Loucy (cell line): ENCODE measurements around the gene SARM1.
"Not testable (repeated sequence)": the region's sequence is repeated elsewhere in the genome, so short reads cannot be mapped to it uniquely, and the experiment has no call there.

Experiments used
- H2AFZ ChIP-seq: fragments of 200-600 bp; sonication (generic); 2 replicates; pipeline ENCODE4 v1.6.0; 2016; ENCODE audit warnings: antibody characterized with exemption, mild to moderate bottlenecking, low read length, moderate library complexity
- H3F3A ChIP-seq: fragments of 200-600 bp; 2 replicates; pipeline ENCODE4 v1.6.0; 2016; ENCODE audit warnings: antibody characterized with exemption, low read depth, mild to moderate bottlenecking
- H3K27me3 ChIP-seq: fragments of 200-600 bp; sonication (generic); 2 replicates; pipeline ENCODE4 v1.6.1; 2014; ENCODE audit warnings: low read length, mild to moderate bottlenecking; ENCODE audit not compliant: insufficient read depth, poor library complexity, severe bottlenecking
- H3K36me3 ChIP-seq: fragments of 200-600 bp; sonication (generic); 2 replicates; pipeline ENCODE4 v1.6.1; 2016; ENCODE audit warnings: low read length; ENCODE audit not compliant: insufficient read depth
- H3K4me1 ChIP-seq: fragments of 200-600 bp; sonication (generic); 2 replicates; pipeline ENCODE4 v1.5.1; 2014; ENCODE audit warnings: low read length, mild to moderate bottlenecking; ENCODE audit not compliant: insufficient read depth, poor library complexity, severe bottlenecking
- H3K4me2 ChIP-seq: fragments of 200-600 bp; sonication (generic); 2 replicates; pipeline ENCODE4 v1.6.0; 2014; ENCODE audit warnings: antibody characterized with exemption, low read length, low read depth, mild to moderate bottlenecking; ENCODE audit not compliant: poor library complexity, severe bottlenecking
- H3K4me3 ChIP-seq: fragments of 200-600 bp; sonication (generic); 2 replicates; pipeline ENCODE4 v1.5.1; 2014; ENCODE audit warnings: low read length, mild to moderate bottlenecking, mixed read lengths; ENCODE audit not compliant: poor library complexity, severe bottlenecking
- H3K79me2 ChIP-seq: fragments of 200-600 bp; sonication (generic); 2 replicates; pipeline ENCODE4 v1.6.1; 2014; ENCODE audit warnings: low read length; ENCODE audit not compliant: insufficient read depth
- H3K9ac ChIP-seq: fragments of 200-600 bp; sonication (generic); 2 replicates; pipeline ENCODE4 v1.6.0; 2014; ENCODE audit warnings: mild to moderate bottlenecking, low read depth, low read length, moderate library complexity; ENCODE audit not compliant: poor library complexity, severe bottlenecking
- H3K9me2 ChIP-seq: fragments of 200-600 bp; sonication (generic); replicated peaks from 2 replicates; pipeline ENCODE4 v1.6.1; 2016; ENCODE audit warnings: low read depth, low read length, mixed read lengths
- H3K9me3 ChIP-seq: fragments of 200-600 bp; sonication (generic); 2 replicates; pipeline ENCODE4 v1.6.1; 2014; ENCODE audit warnings: mild to moderate bottlenecking, antibody characterized with exemption, low read length, low read depth; ENCODE audit not compliant: insufficient read depth
- H4K20me1 ChIP-seq: fragments of 200-600 bp; sonication (generic); 2 replicates; pipeline ENCODE4 v1.6.0; 2014; ENCODE audit warnings: antibody characterized with exemption, low read length, mild to moderate bottlenecking; ENCODE audit not compliant: insufficient read depth, poor library complexity, severe bottlenecking
- CTCF ChIP-seq: fragments of 200-600 bp; sonication (generic); conservative IDR thresholded peaks from 2 replicates; pipeline ENCODE4 v1.5.1; 2014; ENCODE audit warnings: mild to moderate bottlenecking, antibody characterized with exemption, low read length
- EZH2phosphoT487 ChIP-seq: fragments of 200-600 bp; IDR thresholded peaks from 2 replicates; pipeline ENCODE4 v1.6.1; 2018; ENCODE audit warnings: antibody characterized with exemption, mild to moderate bottlenecking, moderate library complexity, borderline replicate concordance

SARM1 gene

DNA sequence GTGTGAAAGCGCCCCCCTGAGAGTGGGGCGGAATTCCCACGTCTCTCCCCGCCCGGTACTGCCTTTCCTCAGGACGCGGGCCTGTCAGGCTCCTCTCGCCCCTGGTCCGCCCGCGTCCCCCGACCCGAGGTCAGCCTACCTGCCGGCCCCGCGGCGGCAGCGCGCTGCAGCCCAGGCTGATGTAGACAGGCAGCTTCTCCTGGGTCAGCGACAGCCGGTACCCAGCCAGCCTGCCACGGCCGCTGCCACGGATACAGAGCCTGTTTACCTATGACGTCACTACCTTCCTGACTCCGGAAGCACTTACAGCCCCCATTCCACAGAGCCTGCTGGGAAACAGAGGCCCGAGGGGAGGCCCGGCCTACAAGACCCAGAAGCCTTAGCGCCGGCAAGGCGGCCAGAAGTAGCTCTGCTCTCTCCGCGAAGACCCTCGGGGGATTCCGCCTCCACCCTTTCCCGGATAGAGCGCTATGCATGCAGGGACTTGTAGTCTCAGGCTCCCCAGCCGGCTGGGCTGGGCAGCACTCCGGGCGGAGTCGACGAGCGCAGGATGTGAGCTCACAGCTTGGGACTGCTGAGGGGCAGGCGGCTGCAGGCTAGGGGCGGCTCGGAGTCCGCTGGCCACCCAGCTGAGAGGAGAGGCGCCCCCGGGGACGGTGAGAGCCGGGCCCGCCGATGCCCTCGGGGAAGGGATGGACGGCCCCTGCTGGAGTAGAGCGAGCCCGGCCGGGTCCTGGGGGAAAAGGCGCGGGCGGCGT lies 36.1 kb upstream of the SARM1 start, which contains the start of the genes IFT20 and TNFAIP1:
Gene IFT20 (minus strand): TSS at position 272 of the 758 bp plus-strand sequence. CDS start 3,487 bp downstream, outside the sequence.
Gene TNFAIP1 (plus strand): TSS at position 561 of the 758 bp plus-strand sequence. CDS start 3,761 bp downstream, outside the sequence.
- Histone ChIP-seq H2AFZ (peak within 1 kb of the TSS; percentile 96), H3K4me1 (peaks cover 24% of the 10 kb centered on the region), H3K9me2 (no peaks in the 10 kb centered on the region), H3K27me3 (no peaks in the 10 kb centered on the region), H4K20me1 (peaks cover 4% of the 10 kb centered on the region), H3K79me2 (peaks cover 39% of the 10 kb centered on the region; the same call in 1 of the 2 replicates), H3K4me3 (peak within 1 kb of the TSS; percentile 97), H3K9me3 (no peaks in the 10 kb centered on the region), H3K4me2 (peak within 1 kb of the TSS; percentile 98), H3K9ac (peak within 1 kb of the TSS; percentile 83), H3K36me3 (no peaks in the 10 kb centered on the region; the same call in 1 of the 2 replicates), H3F3A (no peaks in the 10 kb centered on the region)
- TF ChIP-seq CTCF (no peak), EZH2phosphoT487 (no peak)

DNA sequence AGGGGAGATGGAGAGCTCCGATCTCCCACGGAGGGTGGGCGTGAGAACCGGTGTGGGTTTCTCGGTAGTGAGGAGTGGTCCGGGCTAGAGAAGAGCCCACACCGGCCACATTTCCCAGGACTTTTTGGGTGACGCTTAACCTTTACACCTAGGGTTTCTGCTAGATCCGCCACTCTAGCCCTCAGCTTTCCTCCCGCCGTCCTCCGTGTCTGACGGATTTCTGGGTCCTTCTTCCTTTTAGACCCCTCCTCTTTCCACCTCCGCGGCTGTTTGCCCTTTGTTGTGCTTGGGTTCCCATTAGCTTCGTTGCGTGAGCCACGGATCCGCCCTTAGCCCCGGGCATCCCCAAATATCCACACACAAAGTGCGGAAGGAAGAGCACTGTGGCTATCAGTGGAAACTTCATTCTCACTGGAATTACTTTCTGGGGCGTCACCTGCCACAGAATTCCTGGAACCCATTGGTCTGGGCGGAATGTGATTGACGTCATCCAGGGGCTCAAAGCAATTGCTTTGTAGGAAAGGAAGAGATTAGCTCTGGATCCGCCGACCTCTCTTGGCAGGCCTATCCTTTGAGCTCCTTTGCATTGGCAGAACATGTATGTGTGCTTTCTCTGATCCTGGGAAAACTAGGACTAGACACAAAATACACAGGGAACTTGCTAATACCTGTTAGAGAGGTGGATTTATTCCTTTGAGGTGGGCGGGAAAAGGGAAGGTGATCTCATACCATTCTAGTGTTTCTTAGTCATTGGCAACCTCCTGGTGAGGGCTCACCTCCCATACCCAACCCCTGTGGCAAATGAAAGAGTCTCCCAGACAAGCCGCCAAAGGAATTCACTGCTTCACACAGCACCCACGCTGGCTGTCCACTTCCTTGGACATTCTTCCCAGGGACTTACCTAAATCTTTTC lies 35.3 kb upstream of the SARM1 start:
- H4K20me1 ChIP-seq: peaks cover 4% of the 10 kb centered on the region
- no peak for TF ChIP-seq CTCF
- TF ChIP-seq EZH2phosphoT487: no peak
- H3K9ac ChIP-seq: peak overlapping the region; percentile 83
- no peaks in the 10 kb centered on the region for H3K9me3 ChIP-seq
- H3K9me2 ChIP-seq: no peaks in the 10 kb centered on the region
- H3F3A ChIP-seq: no peaks in the 10 kb centered on the region
- H3K4me2 ChIP-seq: peak overlapping the region; percentile 98
- H3K4me3 ChIP-seq: peak overlapping the region; percentile 97
- H3K36me3 ChIP-seq: peaks cover 2% of the 10 kb centered on the region; the same call in 1 of the 2 replicates
- H3K79me2 ChIP-seq: peaks cover 39% of the 10 kb centered on the region; the same call in 1 of the 2 replicates
- H2AFZ ChIP-seq: peak overlapping the region; percentile 75
- peaks cover 24% of the 10 kb centered on the region for H3K4me1 ChIP-seq
- no peaks in the 10 kb centered on the region for H3K27me3 ChIP-seq

GRCh38 chr17:28338056-28338768 lies 33.3 kb upstream of the SARM1 start:
- Histone ChIP-seq H3K4me3 (no peak overlapping the region), H3K9me3 (no peaks in the 10 kb centered on the region), H3K4me1 (peaks cover 24% of the 10 kb centered on the region), H3K4me2 (peak overlapping the region; percentile 98), H2AFZ (no peak overlapping the region), H3K79me2 (peaks cover 39% of the 10 kb centered on the region; the same call in 1 of the 2 replicates), H4K20me1 (peaks cover 4% of the 10 kb centered on the region), H3F3A (no peaks in the 10 kb centered on the region), H3K9ac (no peak overlapping the region), H3K27me3 (no peaks in the 10 kb centered on the region), H3K9me2 (no peaks in the 10 kb centered on the region), H3K36me3 (peaks cover 12% of the 10 kb centered on the region; the same call in 1 of the 2 replicates)
- TF ChIP-seq EZH2phosphoT487 (no peak), CTCF (no peak)

- H4K20me1 ChIP-seq, H2AFZ ChIP-seq, H3K9me3 ChIP-seq, H3K27me3 ChIP-seq, H3K4me3 ChIP-seq, H3K9ac ChIP-seq, H3K4me2 ChIP-seq, H3K9me2 ChIP-seq, H3F3A ChIP-seq: not testable (repeated sequence)
- Histone ChIP-seq H3K4me1 (peaks cover 23% of the 10 kb centered on the region), H3K36me3 (peaks cover 12% of the 10 kb centered on the region; the same call in 1 of the 2 replicates), H3K79me2 (peaks cover 37% of the 10 kb centered on the region; the same call in 1 of the 2 replicates)
These were observed 32.7 kb upstream of the SARM1 start for GRCh38 chr17:28338769-28339212.
